ENCODE results near the gene TEAD1. TPM values are rescaled to one million over a fixed set of nuclear protein-coding genes. Genes with fewer than 3 reads are reported as not detected.

Gene TEAD1
- polyA plus RNA-seq, 1 donor from 2014 or later = 12.2 TPM

DNA sequence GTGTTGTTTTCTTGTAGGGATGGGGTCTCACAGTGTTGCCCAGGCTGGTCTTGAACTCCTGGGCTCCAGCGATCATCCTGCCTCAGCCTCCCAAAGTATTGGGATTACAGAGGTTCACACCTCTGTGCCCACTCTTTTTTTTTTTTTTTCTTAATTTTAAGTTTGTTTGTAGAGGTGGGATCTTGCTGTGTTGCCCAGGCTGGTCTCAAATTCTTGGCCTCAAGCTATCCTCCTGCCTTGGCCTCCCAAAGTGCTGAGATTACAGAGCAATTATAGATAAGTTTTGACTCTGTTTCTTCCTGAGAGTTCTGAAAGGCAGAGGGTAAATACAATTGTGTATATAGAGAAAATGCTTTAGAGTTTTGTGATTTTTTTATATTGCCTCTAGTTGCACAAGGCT, 160.4 kb downstream of the TEAD1 start:
- H3K9me2 ChIP-seq (ENCODE audit: insufficient read depth, low read length) = no peaks in the 10 kb centered on the region
- no peaks in the 10 kb centered on the region for H3K27me3 ChIP-seq (ENCODE audit: insufficient read depth, low read depth, low read length)
- no peak overlapping the region for H2AFZ ChIP-seq (ENCODE audit: low read depth, low read length)
- H3K4me3 ChIP-seq (ENCODE audit: low read length) = no peak overlapping the region
- H4K20me1 ChIP-seq (ENCODE audit: insufficient read depth) = no peaks in the 10 kb centered on the region
- H3K9ac ChIP-seq (ENCODE audit: low read length) = no peak overlapping the region
- no peaks in the 10 kb centered on the region for H3K9me3 ChIP-seq (ENCODE audit: low read length)
- no peaks in the 10 kb centered on the region for H3F3A ChIP-seq (ENCODE audit: insufficient read depth, low read length, poor library complexity, severe bottlenecking)
- H3K4me2 ChIP-seq (ENCODE audit: low read length) = no peak overlapping the region
- no peak overlapping the region for H3K27ac ChIP-seq (ENCODE audit: low read length)
- peaks cover 45% of the 10 kb centered on the region for H3K79me2 ChIP-seq (replicated peaks; ENCODE audit: insufficient read depth, low read length)
- H3K36me3 ChIP-seq (ENCODE audit: insufficient read depth, low read length) = no peaks in the 10 kb centered on the region
- no peak for TF ChIP-seq EP300 (conservative IDR thresholded peaks at IDR 0.05; ENCODE audit: poor library complexity, severe bottlenecking)
- no peak for TF ChIP-seq RAD21 (conservative IDR thresholded peaks at IDR 0.05)
- TF ChIP-seq TAF1 (IDR thresholded peaks at IDR 0.05; ENCODE audit: low read depth) = no peak
- TF ChIP-seq CTCF (IDR thresholded peaks at IDR 0.05; ENCODE audit: poor library complexity, severe bottlenecking) = no peak
- TF ChIP-seq SMC3 (conservative IDR thresholded peaks at IDR 0.05; ENCODE audit: poor library complexity) = no peak
- TF ChIP-seq EZH2 (IDR thresholded peaks at IDR 0.05; ENCODE audit: borderline replicate concordance, insufficient read depth, low read length, poor library complexity, severe bottlenecking) = no peak
- no peak for TF ChIP-seq REST (IDR thresholded peaks at IDR 0.05; ENCODE audit: borderline replicate concordance)
- no peak for TF ChIP-seq POLR2AphosphoS5 (IDR thresholded peaks at IDR 0.05)
- no peak for TF ChIP-seq MXI1 (conservative IDR thresholded peaks at IDR 0.05; ENCODE audit: poor library complexity, severe bottlenecking)

- peaks cover 43% of the 10 kb centered on the region for H3K79me2 ChIP-seq (replicated peaks; ENCODE audit: insufficient read depth, low read length)
- no peak overlapping the region for H3K4me2 ChIP-seq (ENCODE audit: low read length)
- no peaks in the 10 kb centered on the region for H4K20me1 ChIP-seq (ENCODE audit: insufficient read depth)
- no peaks in the 10 kb centered on the region for H3K27me3 ChIP-seq (ENCODE audit: insufficient read depth, low read depth, low read length)
- no peaks in the 10 kb centered on the region for H3K36me3 ChIP-seq (ENCODE audit: insufficient read depth, low read length)
- no peak overlapping the region for H3K27ac ChIP-seq (ENCODE audit: low read length)
- H3K9me2 ChIP-seq (ENCODE audit: insufficient read depth, low read length) = no peaks in the 10 kb centered on the region
- no peak overlapping the region for H3K4me3 ChIP-seq (ENCODE audit: low read length)
- TF ChIP-seq EP300 (conservative IDR thresholded peaks at IDR 0.05; ENCODE audit: poor library complexity, severe bottlenecking) (no peak), SMC3 (conservative IDR thresholded peaks at IDR 0.05; ENCODE audit: poor library complexity) (no peak), REST (IDR thresholded peaks at IDR 0.05; ENCODE audit: borderline replicate concordance) (no peak), RAD21 (conservative IDR thresholded peaks at IDR 0.05) (no peak), CTCF (IDR thresholded peaks at IDR 0.05; ENCODE audit: poor library complexity, severe bottlenecking) (no peak), EZH2 (IDR thresholded peaks at IDR 0.05; ENCODE audit: borderline replicate concordance, insufficient read depth, low read length, poor library complexity, severe bottlenecking) (no peak), MXI1 (conservative IDR thresholded peaks at IDR 0.05; ENCODE audit: poor library complexity, severe bottlenecking) (no peak), POLR2AphosphoS5 (IDR thresholded peaks at IDR 0.05) (no peak), TAF1 (IDR thresholded peaks at IDR 0.05; ENCODE audit: low read depth) (no peak)
- no peak overlapping the region for H3K9ac ChIP-seq (ENCODE audit: low read length)
- H2AFZ ChIP-seq (ENCODE audit: low read depth, low read length) = no peak overlapping the region
- H3K9me3 ChIP-seq (ENCODE audit: low read length) = no peaks in the 10 kb centered on the region
- H3F3A ChIP-seq (ENCODE audit: insufficient read depth, low read length, poor library complexity, severe bottlenecking) = no peaks in the 10 kb centered on the region
Observed at GRCh38 chr11:12835286-12835685, 161.1 kb downstream of the TEAD1 start.

Data from neural cell (in vitro differentiated cells).